Measurements from ENCODE around the gene CAP2.
"Not testable (repeated sequence)": the region's sequence is repeated elsewhere in the genome, so short reads cannot be mapped to it uniquely, and the experiment has no call there.

Gene CAP2

GRCh38 chr6:17440811-17441210 lies 47.4 kb downstream of the CAP2 start:
- DNase-seq (ENCODE audit: low read depth), result not testable (repeated sequence)

GRCh38 chr6:17442196-17442595 lies 48.8 kb downstream of the CAP2 start:
- DNase-seq (ENCODE audit: low read depth), result no peak

- no peak for DNase-seq (ENCODE audit: low read depth)
Observed at GRCh38 chr6:17446713-17447112, 53.3 kb downstream of the CAP2 start.

GRCh38 chr6:17448165-17448564 lies 54.8 kb downstream of the CAP2 start:
- DNase-seq (ENCODE audit: low read depth), result no peak

- DNase-seq (ENCODE audit: low read depth), result no peak
Observed at GRCh38 chr6:17450397-17450796, 57.0 kb downstream of the CAP2 start.

GRCh38 chr6:17450832-17451231 lies 57.4 kb downstream of the CAP2 start:
- no peak for DNase-seq (ENCODE audit: low read depth)

- DNase-seq (ENCODE audit: low read depth), result no peak
Observed at GRCh38 chr6:17452096-17452495, 58.7 kb downstream of the CAP2 start.

- no peak for DNase-seq (ENCODE audit: low read depth)
Observed at GRCh38 chr6:17454316-17455005, 61.1 kb downstream of the CAP2 start.

- no peak for DNase-seq (ENCODE audit: low read depth)
Observed at GRCh38 chr6:17455919-17456318, 62.5 kb downstream of the CAP2 start.

GRCh38 chr6:17456711-17457110 lies 63.3 kb downstream of the CAP2 start:
- no peak for DNase-seq (ENCODE audit: low read depth)

GRCh38 chr6:17457405-17457804 lies 64.0 kb downstream of the CAP2 start:
- DNase-seq (ENCODE audit: low read depth), result no peak

GRCh38 chr6:17457956-17458355 lies 64.6 kb downstream of the CAP2 start:
- no peak for DNase-seq (ENCODE audit: low read depth)

- no peak for DNase-seq (ENCODE audit: low read depth)
Observed at GRCh38 chr6:17458966-17459365, 65.6 kb downstream of the CAP2 start.

GRCh38 chr6:17460862-17461261 lies 67.5 kb downstream of the CAP2 start:
- no peak for DNase-seq (ENCODE audit: low read depth)

GRCh38 chr6:17466147-17466546 lies 72.8 kb downstream of the CAP2 start:
- no peak for DNase-seq (ENCODE audit: low read depth)

- no peak for DNase-seq (ENCODE audit: low read depth)
Observed at GRCh38 chr6:17466707-17467106, 73.3 kb downstream of the CAP2 start.

- no peak for DNase-seq (ENCODE audit: low read depth)
Observed at GRCh38 chr6:17469006-17469832, 75.8 kb downstream of the CAP2 start.

- DNase-seq (ENCODE audit: low read depth), result no peak
Observed at GRCh38 chr6:17470202-17470937, 77.0 kb downstream of the CAP2 start.

- no peak for DNase-seq (ENCODE audit: low read depth)
Observed at GRCh38 chr6:17470938-17471327, 77.5 kb downstream of the CAP2 start.

- no peak for DNase-seq (ENCODE audit: low read depth)
Observed at GRCh38 chr6:17472653-17473183, 79.3 kb downstream of the CAP2 start.

- DNase-seq (ENCODE audit: low read depth), result no peak
Observed at GRCh38 chr6:17473554-17473953, 80.2 kb downstream of the CAP2 start.

- no peak for DNase-seq (ENCODE audit: low read depth)
Observed at GRCh38 chr6:17474289-17474688, 80.9 kb downstream of the CAP2 start.
